HepG2 (cell line): ENCODE results near the gene MMP25. TPM values are rescaled to one million over a fixed set of nuclear protein-coding genes. Genes with fewer than 3 reads are reported as not detected.

Source experiments
- ATAC-seq: fragments of 200-7000 bp; cut with Tn5 transposase; 3 replicates; pipeline ENCODE4 v1.9.1; 2020; ENCODE audit warnings: mild to moderate bottlenecking, moderate library complexity
- BruUV-seq: library from RNA; stranded (reverse); fragments of 400-500 nt; replicated peaks from 2 replicates; lab custom pipeline; 2021; lab: Mats Ljungman, UMichigan
- CTCF ChIA-PET: fragments of 300-600 bp; formaldehyde crosslinking; extraction: SDS; loops from one replicate; lab custom pipeline; 2021; ENCODE audit warnings: low total read pairs, inconsistent platforms, low intra/inter-chr PET ratio; lab: Yijun Ruan, JAX
- POLR2A ChIA-PET: fragments of 350-600 bp; sonication (Branson Sonifier 250); formaldehyde crosslinking; loops from one replicate; lab custom pipeline; 2020; ENCODE audit warnings: antibody characterized with exemption, inconsistent platforms; lab: Yijun Ruan, JAX
- DNase-seq: peaks from one replicate; pipeline ENCODE4 v3.0.0-alpha.2; 2015; ENCODE audit warnings: low spot score
- FAIRE-seq: peaks from 3 replicates; lab custom pipeline; 2011; peaks lifted over from hg19 to GRCh38; lab: Jason Lieb, UNC
- H2AFZ ChIP-seq: one replicate; pipeline ENCODE4 v1.6.1; 2011; ENCODE audit warnings: low read length, inconsistent platforms
- H3K27ac ChIP-seq: fragments of 300-600 bp; 3 replicates; pipeline ENCODE4 v1.8.0; 2011; ENCODE audit warnings: mixed run types, mild to moderate bottlenecking, mixed read lengths, low read length, inconsistent platforms; ENCODE audit not compliant: insufficient read depth; ENCODE audit errors: extremely low read length
- H3K27me3 ChIP-seq, 2 experiments: fragments of 200-600 bp in 1 of 2; 2 replicates in 1 of 2; 3 replicates in 1 of 2; pipeline versions ENCODE4 v1.6.0 to v1.8.0; 2011; ENCODE audit warnings: low read length in 2 of 2, mild to moderate bottlenecking in 2 of 2, moderate library complexity in 2 of 2, inconsistent platforms in 1 of 2; ENCODE audit not compliant: insufficient read depth in 2 of 2, control insufficient read depth in 1 of 2
- H3K36me3 ChIP-seq, 2 experiments: fragments of 200-600 bp in 1 of 2; replicated peaks in 1 of 2; 2 replicates in 1 of 2; 3 replicates in 1 of 2; pipeline versions ENCODE4 v1.5.1 to v1.8.0; 2011; ENCODE audit warnings: low read length in 2 of 2, inconsistent platforms in 1 of 2; ENCODE audit not compliant: insufficient read depth in 2 of 2, control insufficient read depth in 1 of 2
- H3K4me1 ChIP-seq: 2 replicates; pipeline ENCODE4 v1.5.1; 2012; ENCODE audit warnings: low read length, inconsistent platforms; ENCODE audit not compliant: insufficient read depth
- H3K4me2 ChIP-seq: 2 replicates; pipeline ENCODE4 v1.6.0; 2011; ENCODE audit warnings: low read depth, low read length, inconsistent platforms
- H3K4me3 ChIP-seq, 3 experiments: fragments of 200-600 bp in 1 of 3; sonication (generic), shearing (Covaris generic) in 1 of 3; replicated peaks in 1 of 3; 2 replicates each; pipeline ENCODE4 v1.5.1; 2011 to 2016; ENCODE audit warnings: low read length in 3 of 3, inconsistent platforms in 2 of 3, low read depth in 2 of 3, mild to moderate bottlenecking in 2 of 3, control low read depth in 1 of 3, mixed read lengths in 1 of 3; ENCODE audit not compliant: insufficient read depth in 1 of 3
- H3K79me2 ChIP-seq: one replicate; pipeline ENCODE4 v1.6.1; 2011; ENCODE audit warnings: low read length, inconsistent platforms; ENCODE audit not compliant: insufficient read depth
- H3K9ac ChIP-seq: 2 replicates; pipeline ENCODE4 v1.6.0; 2011; ENCODE audit warnings: mild to moderate bottlenecking, low read depth, low read length, inconsistent platforms; ENCODE audit not compliant: insufficient read depth
- H3K9me3 ChIP-seq: 2 replicates; pipeline ENCODE4 v1.5.1; 2012; ENCODE audit warnings: mild to moderate bottlenecking, low read length
- H4K20me1 ChIP-seq: 2 replicates; pipeline ENCODE4 v1.6.0; 2011; ENCODE audit warnings: inconsistent platforms, mild to moderate bottlenecking, low read length, moderate library complexity; ENCODE audit not compliant: insufficient read depth
- HHEX ChIP-seq: IDR thresholded peaks from 2 replicates; pipeline ENCODE4 v1.6.1; 2016; ENCODE audit warnings: control low read depth
- HNRNPH1 ChIP-seq: fragments of 200-400 bp; formaldehyde crosslinking; optimal IDR thresholded peaks from 2 replicates; pipeline ENCODE3; 2017; ENCODE audit warnings: mild to moderate bottlenecking, low read depth, low read length
- NFRKB ChIP-seq: fragments of 450-650 bp; IDR thresholded peaks from 2 replicates; pipeline ENCODE4 v1.6.1; 2017
- RARG ChIP-seq: sonication (generic); formaldehyde crosslinking; IDR thresholded peaks from 2 replicates; pipeline ENCODE4 v1.4.0; 2020; ENCODE audit warnings: low read depth, mild to moderate bottlenecking, missing genetic modification reagents
- TOPORS ChIP-seq: sonication (generic); formaldehyde crosslinking; IDR thresholded peaks from 2 replicates; pipeline ENCODE4 v1.8.0; 2023; ENCODE audit warnings: mild to moderate bottlenecking, missing genetic modification reagents
- ZFP36 ChIP-seq: fragments of 150-350 bp; IDR thresholded peaks from 2 replicates; pipeline ENCODE4 v1.6.1; 2018; ENCODE audit warnings: borderline replicate concordance, low read length, low read depth; ENCODE audit not compliant: partially characterized antibody
- ZNF510 ChIP-seq: sonication (generic); formaldehyde crosslinking; IDR thresholded peaks from 2 replicates; pipeline ENCODE4 v1.4.0; 2020; ENCODE audit warnings: low read depth, mild to moderate bottlenecking, missing genetic modification reagents
- ZNF629 ChIP-seq: sonication (generic); formaldehyde crosslinking; conservative IDR thresholded peaks from 2 replicates; pipeline ENCODE4 v1.5.0; 2020; ENCODE audit warnings: missing genetic modification reagents
- WGBS: methylation state at CpG from one replicate; pipeline ENCODE4 v1.1.6; 2017; ENCODE audit warnings: low lambda C conversion rate; 5-methylcytosine and 5-hydroxymethylcytosine counted together
- in situ Hi-C: cut with HindIII; loops from 2 replicates; pipeline ENCODE4 v1.10.0; 2017; ENCODE audit warnings: low pct_unique_long_range_greater_than_20kb; ENCODE audit not compliant: extremely low pct_ligation_motif_present
- intact Hi-C: fragments of 100-400 bp; cut with micrococcal nuclease; formaldehyde crosslinking; loops from one replicate; pipeline ENCODE4 v1.10.0; 2022; ENCODE audit not compliant: unreplicated experiment
- polyA plus RNA-seq, 8 experiments: library from polyadenylated mRNA; depleted of rRNA in 3 of 8; stranded (reverse) in 7 of 8; unstranded in 1 of 8; fragments of >200 nt; fragmentation: Illumina TruSeq in 4 of 8; extraction: Trizol in 4 of 8; gene quantifications; 2 replicates each; pipeline versions ENCODE4 v1.2.1 to v1.2.3, GENCODE V29; 2011 to 2016; ENCODE audit warnings: low read depth in 4 of 8, missing spikeins in 1 of 8, mixed read lengths in 1 of 8; ENCODE audit not compliant: insufficient read depth in 1 of 8
- total RNA-seq, 5 experiments: library from RNA; depleted of rRNA; stranded (reverse); fragments of >200 nt; fragmentation: Illumina TruSeq; extraction: Trizol; gene quantifications; 2 replicates each; pipeline ENCODE4 v1.2.3, GENCODE V29; 2016; ENCODE audit warnings: low read depth in 1 of 5
- TF ChIP-seq, protein P1 (sequence below): IDR thresholded peaks from 2 replicates; pipeline ENCODE4 v1.6.1; 2018; ENCODE audit warnings: missing genetic modification reagents, mild to moderate bottlenecking, missing compliant biosample characterization
- TF ChIP-seq, protein P2 (sequence below): IDR thresholded peaks from 2 replicates; pipeline ENCODE4 v1.6.1; 2012; ENCODE audit warnings: inconsistent platforms
- TF ChIP-seq, protein P3 (sequence below): sonication (generic); formaldehyde crosslinking; IDR thresholded peaks from 2 replicates; pipeline ENCODE4 v1.5.0; 2020; ENCODE audit warnings: missing genetic modification reagents

Gene MMP25
- total and polyA plus RNA-seq, 2 of the 13 experiments (the other 11 are each of a cell fraction or from before 2014, with no cell fraction given) = 0.04 to 0.08 TPM

DNA sequence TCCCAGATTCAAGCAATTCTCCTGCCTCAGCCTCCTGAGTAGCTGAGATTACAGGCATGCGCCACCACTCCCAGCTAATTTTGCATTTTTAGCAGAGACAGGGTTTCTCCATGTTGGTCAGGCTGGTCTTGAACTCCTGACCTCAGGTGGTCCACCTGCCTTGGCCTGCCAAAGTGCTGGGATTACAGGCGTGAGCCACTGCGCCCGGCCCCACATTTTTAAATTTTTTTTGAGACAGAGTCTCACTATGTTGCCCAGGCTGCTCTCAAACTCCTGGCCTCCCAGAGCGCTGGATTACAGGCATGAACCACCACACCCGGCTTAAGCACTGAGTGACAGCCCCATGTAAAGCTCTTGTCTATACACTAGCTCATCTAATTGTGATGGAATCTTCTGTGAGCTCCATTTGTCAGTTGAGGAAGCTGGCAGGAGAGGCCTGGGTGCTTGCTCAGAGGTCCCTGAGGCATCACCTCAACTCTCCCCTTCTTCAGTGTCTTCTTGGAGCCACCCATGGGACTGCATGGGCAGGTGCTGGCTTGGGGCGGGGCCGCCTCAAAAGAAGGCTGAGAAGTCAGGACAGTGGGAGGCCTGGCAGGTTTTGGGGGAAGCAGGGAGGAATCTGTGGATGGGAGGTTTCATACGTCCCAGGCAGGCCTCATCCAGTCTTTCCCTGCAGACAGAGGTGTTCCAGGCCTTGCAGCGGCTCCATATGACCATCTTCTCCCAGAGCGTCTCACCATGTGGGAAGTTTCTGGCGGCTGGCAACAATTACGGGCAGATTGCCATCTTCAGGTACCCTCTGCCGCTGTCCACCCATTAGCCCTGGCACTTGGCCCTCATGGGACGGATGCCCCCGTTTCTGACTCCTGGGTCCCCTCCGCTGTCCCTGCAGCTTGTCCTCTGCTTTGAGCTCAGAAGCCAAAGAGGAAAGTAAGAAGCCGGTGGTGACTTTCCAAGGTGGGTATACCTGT, 21.0 kb upstream of the MMP25 start:
- DNase-seq = no peak
- ATAC-seq = no peak
- Histone ChIP-seq H3K4me3 (no peak overlapping the region), H4K20me1 (peaks cover 31% of the 10 kb centered on the region; the same call in 1 of the 2 replicates), H3K4me2 (no peak overlapping the region; the same call in 1 of the 2 replicates), H2AFZ (no peak overlapping the region), H3K36me3 (peaks cover 16 to 17% of the 10 kb centered on the region in 2 experiments; a peak in 4 of 5 replicates), H3K27ac (no peak overlapping the region), H3K79me2 (peaks cover 5% of the 10 kb centered on the region), H3K9ac (no peak overlapping the region), H3K9me3 (no peaks in the 10 kb centered on the region), H3K4me1 (peaks cover 52% of the 10 kb centered on the region), H3K27me3 (peaks cover 2 to 19% of the 10 kb centered on the region in 2 experiments)
- WGBS = 98% methylated on average over 17 of the region's 18 CpGs
- no TSS peak for BruUV-seq
- TF ChIP-seq TOPORS (CRISPR knock-in tag) (no peak), ZNF629 (no peak)
- TF ChIP-seq, protein P1, sequence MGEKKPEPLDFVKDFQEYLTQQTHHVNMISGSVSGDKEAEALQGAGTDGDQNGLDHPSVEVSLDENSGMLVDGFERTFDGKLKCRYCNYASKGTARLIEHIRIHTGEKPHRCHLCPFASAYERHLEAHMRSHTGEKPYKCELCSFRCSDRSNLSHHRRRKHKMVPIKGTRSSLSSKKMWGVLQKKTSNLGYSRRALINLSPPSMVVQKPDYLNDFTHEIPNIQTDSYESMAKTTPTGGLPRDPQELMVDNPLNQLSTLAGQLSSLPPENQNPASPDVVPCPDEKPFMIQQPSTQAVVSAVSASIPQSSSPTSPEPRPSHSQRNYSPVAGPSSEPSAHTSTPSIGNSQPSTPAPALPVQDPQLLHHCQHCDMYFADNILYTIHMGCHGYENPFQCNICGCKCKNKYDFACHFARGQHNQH (CRISPR knock-in tag) = no peak
- no peak for FAIRE-seq
- in situ Hi-C loops = no loop called here
- ChIA-PET CTCF (no interaction called here), POLR2A (interaction anchor here (0.9 to 18.8 kb wide), 3 partner anchors 16 to 104 kb away, joined by 4 to 750 read pairs (median 48); partner anchors contain the start of genes CLDN9 and PKMYT1)
- intact Hi-C loops = no loop called here

DNA sequence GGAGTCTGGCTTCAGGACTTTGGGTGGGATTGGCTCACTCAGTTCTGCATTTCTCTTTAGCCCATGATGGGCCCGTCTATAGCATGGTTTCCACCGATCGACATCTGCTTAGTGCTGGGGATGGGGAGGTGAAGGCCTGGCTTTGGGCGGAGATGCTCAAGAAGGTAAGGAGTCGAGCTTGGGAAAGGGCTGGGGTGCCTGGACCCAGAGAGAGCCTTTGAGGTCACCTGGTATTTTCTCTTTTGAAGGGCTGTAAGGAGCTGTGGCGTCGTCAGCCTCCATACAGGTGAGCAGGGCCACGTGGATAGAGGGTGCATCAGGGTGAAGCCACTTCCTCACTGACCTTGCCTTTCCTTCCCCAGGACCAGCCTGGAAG, 20.4 kb upstream of the MMP25 start:
- peaks cover 52% of the 10 kb centered on the region for H3K4me1 ChIP-seq
- H2AFZ ChIP-seq = no peak overlapping the region
- DNase-seq (no peak), ATAC-seq (no peak), FAIRE-seq (no peak)
- no peaks in the 10 kb centered on the region for H3K9me3 ChIP-seq
- no peak overlapping the region for H3K4me2 ChIP-seq
- peaks cover 31% of the 10 kb centered on the region; the same call in 1 of the 2 replicates for H4K20me1 ChIP-seq
- H3K79me2 ChIP-seq = peaks cover 5% of the 10 kb centered on the region
- no peak overlapping the region for H3K9ac ChIP-seq
- TF ChIP-seq ZFP36 (no peak), RARG (CRISPR knock-in tag) (no peak), HNRNPH1 (no peak), NFRKB (no peak), HHEX (CRISPR knock-in tag) (no peak), ZNF510 (no peak)
- TF ChIP-seq, protein P2, sequence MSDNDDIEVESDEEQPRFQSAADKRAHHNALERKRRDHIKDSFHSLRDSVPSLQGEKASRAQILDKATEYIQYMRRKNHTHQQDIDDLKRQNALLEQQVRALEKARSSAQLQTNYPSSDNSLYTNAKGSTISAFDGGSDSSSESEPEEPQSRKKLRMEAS = no peak
- TF ChIP-seq, protein P3, sequence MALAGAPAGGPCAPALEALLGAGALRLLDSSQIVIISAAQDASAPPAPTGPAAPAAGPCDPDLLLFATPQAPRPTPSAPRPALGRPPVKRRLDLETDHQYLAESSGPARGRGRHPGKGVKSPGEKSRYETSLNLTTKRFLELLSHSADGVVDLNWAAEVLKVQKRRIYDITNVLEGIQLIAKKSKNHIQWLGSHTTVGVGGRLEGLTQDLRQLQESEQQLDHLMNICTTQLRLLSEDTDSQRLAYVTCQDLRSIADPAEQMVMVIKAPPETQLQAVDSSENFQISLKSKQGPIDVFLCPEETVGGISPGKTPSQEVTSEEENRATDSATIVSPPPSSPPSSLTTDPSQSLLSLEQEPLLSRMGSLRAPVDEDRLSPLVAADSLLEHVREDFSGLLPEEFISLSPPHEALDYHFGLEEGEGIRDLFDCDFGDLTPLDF = no peak
- no TSS peak for BruUV-seq
- CTCF ChIA-PET = no interaction called here
- no peak overlapping the region for H3K27ac ChIP-seq
- H3K36me3 ChIP-seq = peaks cover 16 to 17% of the 10 kb centered on the region in 2 experiments; a peak in 4 of 5 replicates
- in situ Hi-C loops = no loop called here
- 98% methylated on average over 8 of the region's 8 CpGs for WGBS
- POLR2A ChIA-PET = interaction anchor here (18.8 kb wide), 1 partner anchor 17 kb away, joined by 750 read pairs; the partner anchor contains the start of gene CLDN9
- H3K27me3 ChIP-seq = peaks cover 5 to 25% of the 10 kb centered on the region in 2 experiments
- intact Hi-C loops = no loop called here
- no peak overlapping the region for H3K4me3 ChIP-seq
